Metanephros (tissue), 2 donors: ENCODE data around the gene KCTD16. TPM values are rescaled to one million over a fixed set of nuclear protein-coding genes. Genes with fewer than 3 reads are reported as not detected.

Source experiments
- small RNA-seq: library from RNA; depleted of rRNA; stranded (forward); fragments of <200 nt; gene quantifications from one replicate; pipeline ENCODE3, GENCODE V24; 2014; ENCODE audit warnings: low replicate concordance
- total RNA-seq: library from RNA; depleted of rRNA; stranded (reverse); fragments of >200 nt; gene quantifications from one replicate; pipeline ENCODE4 v1.2.3, GENCODE V29; 2014

The KCTD16 gene
- total RNA-seq, result 2.8 TPM

GRCh38 chr5:144170276-144171024 is at the start of gene KCTD16, which contains the start of gene YIPF5:
Gene KCTD16, plus strand, starts transcription at chr5:144170873.
Gene YIPF5, minus strand, starts transcription at chr5:144170659. Its CDS starts 704 bp downstream, at chr5:144169955.

Small RNA genes within 50 kb of the gene (small RNA-seq; reads per million reads assigned to genes)
- gene CKS1BP5, result not detected
- gene RN7SL87P, result not detected

Other genes starting within 250 kb of the KCTD16 start
- 50.6 TPM for gene YIPF5, start 214 bp upstream of the KCTD16 start, total RNA-seq